ENCODE data around the gene IL3RA.

DNA sequence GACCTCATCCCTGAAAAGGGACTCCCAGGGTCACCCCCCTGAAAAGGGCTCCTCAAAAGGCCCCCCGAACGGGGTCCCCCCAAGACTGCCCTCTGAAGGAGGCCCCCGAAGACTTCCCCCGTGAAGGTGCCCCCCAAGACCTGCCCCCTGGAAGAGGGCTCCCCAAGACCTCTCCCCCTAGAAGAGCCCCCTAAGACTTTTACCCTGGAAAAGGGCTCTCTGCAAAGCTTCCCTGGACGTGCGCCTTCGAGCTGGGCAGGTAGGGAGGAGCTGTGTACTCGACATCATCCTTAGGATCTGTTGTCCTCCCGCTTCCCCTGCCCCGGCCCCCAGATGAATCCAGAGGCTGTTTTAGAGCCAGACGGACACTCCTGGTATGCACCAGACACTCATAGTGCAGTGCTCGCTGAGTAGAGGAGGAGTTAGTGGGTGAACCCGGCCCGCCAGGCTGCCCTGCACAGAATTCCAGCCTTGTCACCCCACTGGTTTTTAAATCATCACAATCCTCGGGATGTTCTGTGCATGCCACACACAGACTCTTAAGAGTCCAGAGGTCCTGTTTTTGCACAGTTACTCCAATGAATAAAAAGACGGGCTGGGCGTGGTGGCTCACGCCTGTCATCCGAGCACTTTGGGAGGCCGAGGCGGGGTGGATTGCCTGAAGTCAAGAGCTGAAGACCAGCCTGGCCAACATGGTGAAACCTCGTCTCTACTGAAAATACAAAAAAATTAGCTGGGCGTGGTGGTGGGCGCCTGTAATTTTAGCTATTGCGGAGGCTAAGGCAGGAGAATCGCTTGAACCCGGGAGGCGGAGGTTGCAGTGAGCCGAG, 61.1 kb downstream of the IL3RA start:
- TF ChIP-seq GATA2 (IDR thresholded peaks at IDR 0.05; ENCODE audit: low read depth, low read length) = no peak
- no peak for TF ChIP-seq GATA3 (IDR thresholded peaks at IDR 0.05; ENCODE audit: low read depth, low read length)
